K562 (cell line): ENCODE data around the gene DAB2IP. TPM values are rescaled to one million over a fixed set of nuclear protein-coding genes. Genes with fewer than 3 reads are reported as not detected.

Source experiments
- CREM ChIP-seq: IDR thresholded peaks from 2 replicates; pipeline ENCODE4 v1.6.1; 2014; ENCODE audit warnings: antibody characterized with exemption, low read depth
- FOXP1 ChIP-seq: sonication (generic); formaldehyde crosslinking; IDR thresholded peaks from 2 replicates; pipeline ENCODE4 v1.8.0; 2022; ENCODE audit warnings: mild to moderate bottlenecking, missing genetic modification reagents
- HMG20A ChIP-seq: fragments of 450-650 bp; formaldehyde crosslinking; conservative IDR thresholded peaks from 2 replicates; pipeline ENCODE4 v1.4.0; 2020; ENCODE audit warnings: mild to moderate bottlenecking, mixed read lengths
- KLF16 ChIP-seq: IDR thresholded peaks from 2 replicates; pipeline ENCODE4 v1.6.1; 2016; ENCODE audit warnings: antibody characterized with exemption
- PKNOX1 ChIP-seq: fragments of 450-650 bp; IDR thresholded peaks from 2 replicates; pipeline ENCODE4 v1.6.1; 2016
- POLR3A ChIP-seq: IDR thresholded peaks from 2 replicates; pipeline ENCODE4 v1.6.1; 2011; ENCODE audit warnings: borderline replicate concordance, mild to moderate bottlenecking, moderate library complexity; ENCODE audit not compliant: insufficient read length, insufficient read depth; ENCODE audit errors: extremely low read depth
- RAD21 ChIP-seq, 2 experiments: fragments of 250-450 bp in 1 of 2; fragments of 450-650 bp in 1 of 2; sonication (Bioruptor Pico) in 1 of 2; formaldehyde crosslinking in 1 of 2; IDR thresholded peaks in 1 of 2; conservative IDR thresholded peaks in 1 of 2; 2 replicates each; pipeline versions ENCODE4 v1.4.0 to v1.8.0; 2020 to 2022; ENCODE audit warnings: mild to moderate bottlenecking in 2 of 2, moderate library complexity in 1 of 2
- RFX1 ChIP-seq: fragments of 450-650 bp; IDR thresholded peaks from 2 replicates; pipeline ENCODE4 v1.6.1; 2016; ENCODE audit warnings: mild to moderate bottlenecking, moderate library complexity
- SMC3 ChIP-seq: conservative IDR thresholded peaks from 2 replicates; pipeline ENCODE4 v1.6.1; 2011; ENCODE audit warnings: low read depth, low read length, improper control_type of control experiment; ENCODE audit not compliant: insufficient read depth
- SRSF9 ChIP-seq: fragments of 200-400 bp; formaldehyde crosslinking; IDR thresholded peaks from 2 replicates; pipeline ENCODE4 v1.6.1; 2017; ENCODE audit warnings: low read depth, low read length, borderline replicate concordance
- polyA plus RNA-seq, 8 experiments: library from polyadenylated mRNA; depleted of rRNA in 4 of 8; stranded (reverse) in 5 of 8; unstranded in 3 of 8; fragments of >200 nt; fragmentation: Nextera tagmentation in 2 of 8; fragmentation: Illumina TruSeq in 1 of 8; extraction: Ambion mirVana in 2 of 8; extraction: Trizol in 1 of 8; gene quantifications; 2 replicates each; pipeline versions ENCODE4 v1.2.1 to v1.2.3, GENCODE V29; 2011 to 2014; ENCODE audit warnings: inconsistent platforms in 1 of 8, missing spikeins in 1 of 8
- total RNA-seq, 7 experiments: library from RNA; depleted of rRNA in 6 of 7; stranded (reverse); fragments of >200 nt in 6 of 7; fragmentation: Illumina TruSeq in 2 of 7; extraction: Trizol in 2 of 7; gene quantifications; 2 replicates each; pipeline versions ENCODE4 v1.2.1 to v1.2.3, GENCODE V29; 2011 to 2021; ENCODE audit warnings: low replicate concordance in 1 of 7
- TF ChIP-seq, protein P1 (sequence below): sonication (generic); formaldehyde crosslinking; IDR thresholded peaks from 2 replicates; pipeline ENCODE4 v1.8.0; 2022; ENCODE audit warnings: missing genetic modification reagents, mild to moderate bottlenecking, moderate library complexity, borderline replicate concordance
- TF ChIP-seq, protein P2 (sequence below), 2 experiments: fragments of 450-650 bp; formaldehyde crosslinking in 1 of 2; IDR thresholded peaks; 2 replicates each; pipeline versions ENCODE4 v1.4.0 to v1.6.1; 2014 to 2020; ENCODE audit warnings: mild to moderate bottlenecking in 2 of 2, borderline replicate concordance in 1 of 2, low read depth in 1 of 2
- TF ChIP-seq, protein P3 (sequence below): fragments of 450-650 bp; formaldehyde crosslinking; IDR thresholded peaks from 2 replicates; pipeline ENCODE4 v1.4.0; 2022; ENCODE audit warnings: mild to moderate bottlenecking, moderate library complexity

Gene DAB2IP
- total and polyA plus RNA-seq, 9 of the 15 experiments (the other 6 are each of a cell fraction or from before 2014, with no cell fraction given) = 0.04 to 0.31 (median 0.08) TPM; not detected in 5

GRCh38 chr9:121684381-121685145 is 33.1 kb downstream of the DAB2IP start (continued):
- TF ChIP-seq, protein P1, sequence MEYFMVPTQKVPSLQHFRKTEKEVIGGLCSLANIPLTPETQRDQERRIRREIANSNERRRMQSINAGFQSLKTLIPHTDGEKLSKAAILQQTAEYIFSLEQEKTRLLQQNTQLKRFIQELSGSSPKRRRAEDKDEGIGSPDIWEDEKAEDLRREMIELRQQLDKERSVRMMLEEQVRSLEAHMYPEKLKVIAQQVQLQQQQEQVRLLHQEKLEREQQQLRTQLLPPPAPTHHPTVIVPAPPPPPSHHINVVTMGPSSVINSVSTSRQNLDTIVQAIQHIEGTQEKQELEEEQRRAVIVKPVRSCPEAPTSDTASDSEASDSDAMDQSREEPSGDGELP (CRISPR knock-in tag) = peak; percentile 69; the same call in 1 of the 2 replicates
- no peak for TF ChIP-seq CREM
- TF ChIP-seq, protein P2, sequence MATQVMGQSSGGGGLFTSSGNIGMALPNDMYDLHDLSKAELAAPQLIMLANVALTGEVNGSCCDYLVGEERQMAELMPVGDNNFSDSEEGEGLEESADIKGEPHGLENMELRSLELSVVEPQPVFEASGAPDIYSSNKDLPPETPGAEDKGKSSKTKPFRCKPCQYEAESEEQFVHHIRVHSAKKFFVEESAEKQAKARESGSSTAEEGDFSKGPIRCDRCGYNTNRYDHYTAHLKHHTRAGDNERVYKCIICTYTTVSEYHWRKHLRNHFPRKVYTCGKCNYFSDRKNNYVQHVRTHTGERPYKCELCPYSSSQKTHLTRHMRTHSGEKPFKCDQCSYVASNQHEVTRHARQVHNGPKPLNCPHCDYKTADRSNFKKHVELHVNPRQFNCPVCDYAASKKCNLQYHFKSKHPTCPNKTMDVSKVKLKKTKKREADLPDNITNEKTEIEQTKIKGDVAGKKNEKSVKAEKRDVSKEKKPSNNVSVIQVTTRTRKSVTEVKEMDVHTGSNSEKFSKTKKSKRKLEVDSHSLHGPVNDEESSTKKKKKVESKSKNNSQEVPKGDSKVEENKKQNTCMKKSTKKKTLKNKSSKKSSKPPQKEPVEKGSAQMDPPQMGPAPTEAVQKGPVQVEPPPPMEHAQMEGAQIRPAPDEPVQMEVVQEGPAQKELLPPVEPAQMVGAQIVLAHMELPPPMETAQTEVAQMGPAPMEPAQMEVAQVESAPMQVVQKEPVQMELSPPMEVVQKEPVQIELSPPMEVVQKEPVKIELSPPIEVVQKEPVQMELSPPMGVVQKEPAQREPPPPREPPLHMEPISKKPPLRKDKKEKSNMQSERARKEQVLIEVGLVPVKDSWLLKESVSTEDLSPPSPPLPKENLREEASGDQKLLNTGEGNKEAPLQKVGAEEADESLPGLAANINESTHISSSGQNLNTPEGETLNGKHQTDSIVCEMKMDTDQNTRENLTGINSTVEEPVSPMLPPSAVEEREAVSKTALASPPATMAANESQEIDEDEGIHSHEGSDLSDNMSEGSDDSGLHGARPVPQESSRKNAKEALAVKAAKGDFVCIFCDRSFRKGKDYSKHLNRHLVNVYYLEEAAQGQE (IDR thresholded peaks at IDR 0.05; ENCODE audit: borderline replicate concordance) = peak; percentile 37; the same call in 1 of the 2 replicates
- TF ChIP-seq, protein P2 (CRISPR knock-in tag; IDR thresholded peaks at IDR 0.05; ENCODE audit: low read depth) = no peak
- TF ChIP-seq, protein P3, sequence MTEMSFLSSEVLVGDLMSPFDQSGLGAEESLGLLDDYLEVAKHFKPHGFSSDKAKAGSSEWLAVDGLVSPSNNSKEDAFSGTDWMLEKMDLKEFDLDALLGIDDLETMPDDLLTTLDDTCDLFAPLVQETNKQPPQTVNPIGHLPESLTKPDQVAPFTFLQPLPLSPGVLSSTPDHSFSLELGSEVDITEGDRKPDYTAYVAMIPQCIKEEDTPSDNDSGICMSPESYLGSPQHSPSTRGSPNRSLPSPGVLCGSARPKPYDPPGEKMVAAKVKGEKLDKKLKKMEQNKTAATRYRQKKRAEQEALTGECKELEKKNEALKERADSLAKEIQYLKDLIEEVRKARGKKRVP (CRISPR knock-in tag) = no peak
- TF ChIP-seq RFX1 = no peak
- no peak for TF ChIP-seq HMG20A (CRISPR knock-in tag)
- TF ChIP-seq SMC3 = 0 out of 2 replicates have a peak, but pooled peaks have one; percentile 36
- peak; percentile 40 to 62; a peak in 3 of 4 replicates for TF ChIP-seq RAD21 (CRISPR knock-in tag; conservative IDR thresholded peaks at IDR 0.05 in 1 of 2, IDR thresholded peaks at IDR 0.05 in 1 of 2)
- no peak for TF ChIP-seq PKNOX1
- no peak for TF ChIP-seq KLF16
- TF ChIP-seq POLR3A = no peak
- no peak for TF ChIP-seq FOXP1
- no peak for TF ChIP-seq SRSF9
